Stimulated activated CD4-positive, alpha-beta T cell treated with anti-CD3 and anti-CD28 coated beads, Interleukin-4, amount 100 ng/mL, for 48 hours (primary cell): Measurements from ENCODE around the gene ARNT2.

Experiments
- DNase-seq, 2 donors: peaks; one replicate each; pipeline ENCODE4 v3.0.0-alpha.2; 2020; ENCODE audit warnings: low read depth in 2 of 2

The ARNT2 gene

GRCh38 chr15:80411788-80412288 lies 7.7 kb downstream of the ARNT2 start:
- DNase-seq, result no peak

GRCh38 chr15:80414546-80415357 lies 10.6 kb downstream of the ARNT2 start:
- DNase-seq, result no peak

- DNase-seq, result no peak
Measured at GRCh38 chr15:80415358-80415670, 11.1 kb downstream of the ARNT2 start.

GRCh38 chr15:80416702-80417101 lies 12.5 kb downstream of the ARNT2 start:
- no peak for DNase-seq

GRCh38 chr15:80418892-80419537 lies 14.8 kb downstream of the ARNT2 start:
- DNase-seq, result no peak

GRCh38 chr15:80419546-80419945 lies 15.4 kb downstream of the ARNT2 start:
- DNase-seq, result no peak

GRCh38 chr15:80420658-80421057 lies 16.5 kb downstream of the ARNT2 start:
- no peak for DNase-seq

- no peak for DNase-seq
Measured at GRCh38 chr15:80423215-80423614, 19.0 kb downstream of the ARNT2 start.

- no peak for DNase-seq
Measured at GRCh38 chr15:80424381-80424780, 20.2 kb downstream of the ARNT2 start.

GRCh38 chr15:80426316-80426715 lies 22.1 kb downstream of the ARNT2 start:
- DNase-seq, result no peak

GRCh38 chr15:80429964-80430363 lies 25.8 kb downstream of the ARNT2 start:
- no peak for DNase-seq

- no peak for DNase-seq
Measured at GRCh38 chr15:80431635-80432344, 27.6 kb downstream of the ARNT2 start.

- DNase-seq, result no peak
Measured at GRCh38 chr15:80432345-80432702, 28.1 kb downstream of the ARNT2 start.

GRCh38 chr15:80433836-80434235 lies 29.7 kb downstream of the ARNT2 start:
- DNase-seq, result no peak

GRCh38 chr15:80434926-80435720 lies 30.9 kb downstream of the ARNT2 start:
- no peak for DNase-seq

- DNase-seq, result no peak
Measured at GRCh38 chr15:80436511-80437307, 32.5 kb downstream of the ARNT2 start.

- DNase-seq, result no peak
Measured at GRCh38 chr15:80437334-80437891, 33.2 kb downstream of the ARNT2 start.

GRCh38 chr15:80439140-80439539 lies 35.0 kb downstream of the ARNT2 start:
- DNase-seq, result no peak

- no peak for DNase-seq
Measured at GRCh38 chr15:80440024-80440423, 35.8 kb downstream of the ARNT2 start.

GRCh38 chr15:80441041-80441440 lies 36.9 kb downstream of the ARNT2 start:
- no peak for DNase-seq

GRCh38 chr15:80441714-80442113 lies 37.5 kb downstream of the ARNT2 start:
- DNase-seq, result no peak
